Measurements from ENCODE around the gene GNAQ. TPM values are rescaled to one million over a fixed set of nuclear protein-coding genes. Genes with fewer than 3 reads are reported as not detected.

Gene GNAQ
- polyA plus RNA-seq, 3 donors: 8.3 to 51.0 (median 9.6) TPM

GRCh38 chr9:77772646-77773045 lies 259.0 kb downstream of the GNAQ start:
- no peak overlapping the region for H2AFZ ChIP-seq (ENCODE audit: insufficient read depth, low read depth, low read length, poor library complexity, severe bottlenecking)
- Mint-ChIP-seq H3K36me3 (peaks cover 39 to 47% of the 10 kb centered on the region in 2 donors), H3K27me3 (ENCODE audit: low read depth in 3 of 3) (peaks cover 0 to 2% (median 0%) of the 10 kb centered on the region in 3 donors), H3K4me1 (peaks cover 26% of the 10 kb centered on the region), H3K27ac (peak overlapping the region in 1 of 7 donors; percentile 50), H3K9me3 (peaks cover 0 to 2% (median 0%) of the 10 kb centered on the region in 7 donors), H3K4me3 (no peak overlapping the region)
- H3K9me3 ChIP-seq (replicated peaks in 1 of 2; ENCODE audit: control insufficient read depth in 1 of 2, insufficient read depth in 1 of 2, low read length in 2 of 2): no peaks in the 10 kb centered on the region
- TF ChIP-seq CTCF (IDR thresholded peaks at IDR 0.05): no peak
- no peak overlapping the region for H3K9ac ChIP-seq (ENCODE audit: insufficient read depth, low read length, poor library complexity, severe bottlenecking)
- H3K36me3 ChIP-seq (replicated peaks in 1 of 2; ENCODE audit: control insufficient read depth in 1 of 2, insufficient read depth in 2 of 2, low read length in 2 of 2): peaks cover 0 to 55% of the 10 kb centered on the region in 2 donors
- H3K4me2 ChIP-seq (replicated peaks; ENCODE audit: extremely low read depth, low read length, poor library complexity, severe bottlenecking): no peak overlapping the region
- peaks cover 80% of the 10 kb centered on the region for H4K20me1 ChIP-seq (ENCODE audit: insufficient read depth, low read length)
- intact Hi-C loops (cut with micrococcal nuclease): no loop called here
- H3K27ac ChIP-seq (ENCODE audit: low read depth in 1 of 2, low read length in 2 of 2): peak overlapping the region in 1 of 2 donors; percentile 17
- peaks cover 15 to 16% of the 10 kb centered on the region in 2 donors for H3K4me1 ChIP-seq (ENCODE audit: control insufficient read depth in 1 of 2, insufficient read depth in 2 of 2, low read length in 2 of 2)
- no peaks in the 10 kb centered on the region for H3K27me3 ChIP-seq (ENCODE audit: control insufficient read depth in 2 of 2, insufficient read depth in 2 of 2, low read length in 2 of 2)
- no peak for DNase-seq
- no peak overlapping the region for H3K4me3 ChIP-seq (replicated peaks in 1 of 3; ENCODE audit: low read depth in 2 of 3, low read length in 3 of 3)
- WGBS (ENCODE audit: insufficient coverage): no CpG with 5 or more reads among the region's 5 CpGs
- peaks cover 48% of the 10 kb centered on the region for H3K79me2 ChIP-seq (ENCODE audit: insufficient read depth, low read length)

GRCh38 chr9:77771171-77771570 lies 260.4 kb downstream of the GNAQ start:
- Histone ChIP-seq H3K27me3 (ENCODE audit: control insufficient read depth in 2 of 2, insufficient read depth in 2 of 2, low read length in 2 of 2) (no peaks in the 10 kb centered on the region), H3K36me3 (replicated peaks in 1 of 2; ENCODE audit: control insufficient read depth in 1 of 2, insufficient read depth in 2 of 2, low read length in 2 of 2) (peaks cover 4 to 54% of the 10 kb centered on the region in 2 donors), H3K4me1 (ENCODE audit: control insufficient read depth in 1 of 2, insufficient read depth in 2 of 2, low read length in 2 of 2) (peaks cover 15 to 16% of the 10 kb centered on the region in 2 donors), H3K9me3 (replicated peaks in 1 of 2; ENCODE audit: control insufficient read depth in 1 of 2, insufficient read depth in 1 of 2, low read length in 2 of 2) (no peaks in the 10 kb centered on the region), H3K4me2 (replicated peaks; ENCODE audit: extremely low read depth, low read length, poor library complexity, severe bottlenecking) (no peak overlapping the region), H3K27ac (ENCODE audit: low read depth in 1 of 2, low read length in 2 of 2) (no peak overlapping the region), H3K4me3 (replicated peaks in 1 of 3; ENCODE audit: low read depth in 2 of 3, low read length in 3 of 3) (no peak overlapping the region), H3K9ac (ENCODE audit: insufficient read depth, low read length, poor library complexity, severe bottlenecking) (no peak overlapping the region), H2AFZ (ENCODE audit: insufficient read depth, low read depth, low read length, poor library complexity, severe bottlenecking) (no peak overlapping the region), H4K20me1 (ENCODE audit: insufficient read depth, low read length) (peaks cover 79% of the 10 kb centered on the region), H3K79me2 (ENCODE audit: insufficient read depth, low read length) (peaks cover 42% of the 10 kb centered on the region)
- Mint-ChIP-seq H3K4me3 (no peak overlapping the region), H3K27me3 (ENCODE audit: low read depth in 3 of 3) (peaks cover 0 to 2% (median 0%) of the 10 kb centered on the region in 3 donors), H3K4me1 (peaks cover 28% of the 10 kb centered on the region), H3K36me3 (peaks cover 36 to 45% of the 10 kb centered on the region in 2 donors), H3K27ac (peak overlapping the region in 1 of 7 donors; percentile 34), H3K9me3 (peaks cover 0 to 3% (median 2%) of the 10 kb centered on the region in 7 donors)
- no CpG with 5 or more reads among the region's 3 CpGs for whole genome bisulfite sequencing (ENCODE audit: insufficient coverage)
- DNase-seq: no peak
- no peak for TF ChIP-seq CTCF (IDR thresholded peaks at IDR 0.05)
- intact Hi-C loops (cut with micrococcal nuclease): no loop called here

Measured in CD14-positive monocyte (primary cell).